Prostate gland (tissue), 2 donors: ENCODE measurements around the gene MPZL1.

Source experiments
- CTCF ChIP-seq, 4 experiments: fragments of 200-600 bp in 2 of 4; fragments of 450-650 bp in 2 of 4; sonication (generic) in 2 of 4; IDR thresholded peaks; 1 replicate in 3 of 4; 2 replicates in 1 of 4; pipeline ENCODE4 v1.5.1; 2016 to 2019; ENCODE audit warnings: antibody characterized with exemption in 4 of 4, mild to moderate bottlenecking in 2 of 4, moderate library complexity in 2 of 4
- POLR2AphosphoS5 ChIP-seq: sonication (generic); formaldehyde crosslinking; IDR thresholded peaks from one replicate; pipeline ENCODE4 v1.6.1; 2017; ENCODE audit warnings: antibody characterized with exemption

- TF ChIP-seq CTCF (IDR thresholded peaks at IDR 0.05) (no peak), POLR2AphosphoS5 (peak; percentile 10)
Observed at GRCh38 chr1:167791281-167792187, 69.8 kb downstream of the MPZL1 start.
